Measurements from ENCODE around the gene CKMT2. TPM values are rescaled to one million over a fixed set of nuclear protein-coding genes. Genes with fewer than 3 reads are reported as not detected.

Gene CKMT2
- total and polyA plus RNA-seq, 2 experiments from 2014 or later = not detected

DNA sequence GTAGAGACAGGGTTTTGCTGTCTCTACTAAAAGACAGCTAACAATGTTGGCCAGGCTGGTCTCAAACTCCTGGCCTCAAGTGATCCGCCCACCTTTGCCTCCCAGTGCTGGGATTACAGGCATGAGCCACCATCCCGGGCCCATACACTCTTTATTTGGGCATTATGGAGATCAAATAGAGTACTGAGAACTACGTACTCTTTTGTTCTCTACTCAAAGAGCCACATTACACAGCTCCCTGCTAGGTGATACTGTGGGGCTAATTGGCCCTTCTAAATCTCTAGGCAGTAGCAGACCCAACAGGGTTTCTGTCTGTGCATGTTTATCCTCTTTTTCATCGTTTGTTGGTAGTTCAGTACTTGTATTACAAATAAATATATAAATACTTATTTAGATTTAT, 16.1 kb downstream of the CKMT2 start:
- no peaks in the 10 kb centered on the region for H3K79me2 ChIP-seq (ENCODE audit: insufficient read depth)
- in situ Hi-C loops (cut with MboI) = no loop called here

DNA sequence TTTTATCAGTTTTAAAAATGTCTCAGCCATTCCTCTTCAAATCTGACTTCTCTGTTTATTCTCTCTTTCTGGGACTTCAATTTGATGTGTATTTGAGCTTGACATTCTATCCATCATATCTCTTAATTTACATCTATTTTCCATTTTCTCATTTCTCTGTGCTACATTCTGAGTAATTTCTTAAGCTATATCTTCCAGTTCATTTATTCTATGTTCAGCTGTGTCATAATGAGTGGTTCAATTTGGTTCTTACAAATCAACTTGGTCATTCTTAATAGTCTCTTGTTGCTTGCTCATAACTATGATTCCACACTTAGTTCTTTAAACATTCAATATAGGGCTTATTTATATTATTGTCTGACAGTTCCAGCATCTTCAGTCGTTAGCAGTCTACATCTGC, 16.9 kb downstream of the CKMT2 start:
- Histone ChIP-seq H3K4me3 (no peak overlapping the region), H3K79me2 (ENCODE audit: insufficient read depth) (no peaks in the 10 kb centered on the region), H3K4me2 (ENCODE audit: unreplicated experiment) (no peak overlapping the region), H2AFZ (no peak overlapping the region), H3K27ac (no peak overlapping the region), H4K20me1 (ENCODE audit: insufficient read depth) (no peaks in the 10 kb centered on the region), H3K9ac (no peak overlapping the region), H3K27me3 (replicated peaks; ENCODE audit: insufficient read depth) (no peaks in the 10 kb centered on the region), H3K4me1 (ENCODE audit: insufficient read depth) (0 out of 2 replicates have a peak, but pooled peaks cover 2% of the 10 kb centered on the region), H3K9me3 (ENCODE audit: low read depth) (no peaks in the 10 kb centered on the region), H3K36me3 (ENCODE audit: low read depth) (no peaks in the 10 kb centered on the region; the same call in 1 of the 2 replicates), H3K9me2 (ENCODE audit: insufficient read depth) (no peaks in the 10 kb centered on the region), H3F3A (ENCODE audit: insufficient read depth) (no peaks in the 10 kb centered on the region)
- TF ChIP-seq EZH2phosphoT487 (IDR thresholded peaks at IDR 0.05; ENCODE audit: insufficient read depth, low read depth) (no peak), EZH2 (IDR thresholded peaks at IDR 0.05; ENCODE audit: insufficient read depth, poor library complexity, severe bottlenecking) (no peak)
- in situ Hi-C loops (cut with MboI) = no loop called here
- WGBS, 2 experiments (ENCODE audit: low coverage in 1 of 2, low lambda C conversion rate in 2 of 2, missing lambda C conversion rate in 2 of 2) = 91 to 97% methylated on average over 1 of the region's 1 CpG
- DNase-seq = no peak

More for the DNA sequence above, 16.1 kb downstream of the CKMT2 start:
- H3K9me3 ChIP-seq (ENCODE audit: low read depth) = no peaks in the 10 kb centered on the region
- TF ChIP-seq EZH2 (IDR thresholded peaks at IDR 0.05; ENCODE audit: insufficient read depth, poor library complexity, severe bottlenecking) (no peak), EZH2phosphoT487 (IDR thresholded peaks at IDR 0.05; ENCODE audit: insufficient read depth, low read depth) (no peak)
- H3K9me2 ChIP-seq (ENCODE audit: insufficient read depth) = no peaks in the 10 kb centered on the region
- no peak for DNase-seq
- no peaks in the 10 kb centered on the region for H3F3A ChIP-seq (ENCODE audit: insufficient read depth)
- H3K4me1 ChIP-seq (ENCODE audit: insufficient read depth) = 0 out of 2 replicates have a peak, but pooled peaks cover 2% of the 10 kb centered on the region
- H3K4me3 ChIP-seq = no peak overlapping the region
- no peak overlapping the region for H2AFZ ChIP-seq
- H3K27ac ChIP-seq = no peak overlapping the region
- H3K4me2 ChIP-seq (ENCODE audit: unreplicated experiment) = no peak overlapping the region
- H3K27me3 ChIP-seq (replicated peaks; ENCODE audit: insufficient read depth) = no peaks in the 10 kb centered on the region
- no peaks in the 10 kb centered on the region for H4K20me1 ChIP-seq (ENCODE audit: insufficient read depth)
- H3K36me3 ChIP-seq (ENCODE audit: low read depth) = no peaks in the 10 kb centered on the region; the same call in 1 of the 2 replicates
- 94 to 95% methylated on average over 4 of the region's 4 CpGs for WGBS, 2 experiments (ENCODE audit: low coverage in 1 of 2, low lambda C conversion rate in 2 of 2, missing lambda C conversion rate in 2 of 2)
- H3K9ac ChIP-seq = no peak overlapping the region

DNA sequence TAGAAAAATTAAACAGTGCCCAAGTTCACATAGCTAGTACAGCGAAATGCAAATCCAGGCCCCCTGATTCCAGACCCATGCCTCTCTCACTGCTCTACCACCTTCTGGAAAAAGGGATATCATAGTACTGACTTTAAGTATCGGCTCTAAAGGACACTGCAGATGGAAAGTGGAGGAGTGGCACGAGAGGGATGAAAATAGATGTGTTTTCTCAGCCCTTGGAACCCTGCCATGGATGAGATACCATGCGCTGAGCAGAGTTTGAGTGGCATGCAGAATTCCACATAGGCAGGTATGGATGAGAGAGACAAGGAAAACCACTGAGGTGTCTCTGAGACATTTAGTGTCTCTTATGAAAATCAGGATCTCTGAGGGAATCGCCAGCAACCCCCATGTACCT, 18.8 kb downstream of the CKMT2 start:
- Histone ChIP-seq H3K79me2 (ENCODE audit: insufficient read depth) (no peaks in the 10 kb centered on the region), H3K27me3 (replicated peaks; ENCODE audit: insufficient read depth) (no peaks in the 10 kb centered on the region), H4K20me1 (ENCODE audit: insufficient read depth) (no peaks in the 10 kb centered on the region), H2AFZ (no peak overlapping the region), H3K9me2 (ENCODE audit: insufficient read depth) (no peaks in the 10 kb centered on the region), H3K9ac (no peak overlapping the region), H3K9me3 (ENCODE audit: low read depth) (no peaks in the 10 kb centered on the region), H3F3A (ENCODE audit: insufficient read depth) (no peaks in the 10 kb centered on the region), H3K4me1 (ENCODE audit: insufficient read depth) (0 out of 2 replicates have a peak, but pooled peaks cover 2% of the 10 kb centered on the region), H3K4me2 (ENCODE audit: unreplicated experiment) (no peak overlapping the region), H3K27ac (no peak overlapping the region), H3K4me3 (no peak overlapping the region), H3K36me3 (ENCODE audit: low read depth) (no peaks in the 10 kb centered on the region; the same call in 1 of the 2 replicates)
- in situ Hi-C loops (cut with MboI) = no loop called here
- no peak for DNase-seq
- WGBS, 2 experiments (ENCODE audit: low coverage in 1 of 2, low lambda C conversion rate in 2 of 2, missing lambda C conversion rate in 2 of 2) = 90 to 91% methylated on average over 5 of the region's 5 CpGs
- no peak for TF ChIP-seq EZH2 (IDR thresholded peaks at IDR 0.05; ENCODE audit: insufficient read depth, poor library complexity, severe bottlenecking)
- TF ChIP-seq EZH2phosphoT487 (IDR thresholded peaks at IDR 0.05; ENCODE audit: insufficient read depth, low read depth) = no peak

DNA sequence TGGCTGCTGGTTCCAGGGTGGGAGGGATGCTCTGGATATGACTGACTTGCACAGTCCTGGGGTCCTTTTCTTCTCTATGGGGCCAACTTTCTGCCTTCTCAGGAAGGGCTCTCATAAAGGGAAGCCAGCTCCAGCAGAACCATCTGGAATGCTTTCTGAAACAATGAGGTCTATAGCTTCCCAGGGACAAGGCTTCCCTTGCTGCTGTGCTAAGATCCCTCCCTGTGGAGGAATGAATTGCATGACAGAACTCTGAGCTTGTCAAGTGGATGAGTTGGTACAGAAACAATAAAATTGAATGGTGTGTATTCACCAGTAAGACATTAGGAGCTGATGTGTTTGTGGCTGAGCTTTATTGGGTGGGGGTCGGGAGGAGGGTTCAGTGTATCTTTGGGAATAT, 19.8 kb downstream of the CKMT2 start:
- WGBS, 2 experiments (ENCODE audit: low coverage in 1 of 2, low lambda C conversion rate in 2 of 2, missing lambda C conversion rate in 2 of 2) = 94 to 97% methylated on average over 1 of the region's 1 CpG
- Histone ChIP-seq H3K27ac (no peak overlapping the region), H3K36me3 (ENCODE audit: low read depth) (no peaks in the 10 kb centered on the region; the same call in 1 of the 2 replicates), H2AFZ (no peak overlapping the region), H3K9me2 (ENCODE audit: insufficient read depth) (no peaks in the 10 kb centered on the region), H3K27me3 (replicated peaks; ENCODE audit: insufficient read depth) (no peaks in the 10 kb centered on the region), H3K4me2 (ENCODE audit: unreplicated experiment) (no peak overlapping the region), H3K79me2 (ENCODE audit: insufficient read depth) (no peaks in the 10 kb centered on the region), H3K4me3 (no peak overlapping the region), H4K20me1 (ENCODE audit: insufficient read depth) (no peaks in the 10 kb centered on the region), H3F3A (ENCODE audit: insufficient read depth) (no peaks in the 10 kb centered on the region), H3K4me1 (ENCODE audit: insufficient read depth) (no peaks in the 10 kb centered on the region), H3K9me3 (ENCODE audit: low read depth) (no peaks in the 10 kb centered on the region), H3K9ac (no peak overlapping the region)
- no peak for TF ChIP-seq EZH2 (IDR thresholded peaks at IDR 0.05; ENCODE audit: insufficient read depth, poor library complexity, severe bottlenecking)
- in situ Hi-C loops (cut with MboI) = no loop called here
- no peak for DNase-seq

DNA sequence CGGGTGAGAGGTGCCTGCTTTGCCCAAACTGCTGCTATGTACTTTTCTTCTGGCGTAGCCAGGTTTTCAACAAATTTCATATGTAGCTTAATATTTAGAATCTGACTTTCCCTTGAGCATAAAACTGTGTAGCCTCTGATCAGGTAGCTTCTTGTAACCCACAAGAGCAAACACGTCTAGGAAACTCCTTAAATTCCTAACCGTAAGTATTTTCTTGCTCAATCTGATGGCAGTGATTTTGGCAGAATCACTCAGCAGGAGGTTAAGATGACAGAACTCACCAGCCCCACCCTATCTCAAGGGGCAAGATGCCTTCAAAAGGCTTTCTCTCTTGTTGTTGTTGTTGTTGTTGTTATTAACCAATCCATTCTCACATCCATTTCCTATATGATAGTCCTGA, 20.8 kb downstream of the CKMT2 start:
- Histone ChIP-seq H3K27ac (no peak overlapping the region), H3K4me1 (ENCODE audit: insufficient read depth) (no peaks in the 10 kb centered on the region), H3K27me3 (replicated peaks; ENCODE audit: insufficient read depth) (no peaks in the 10 kb centered on the region), H3K9me3 (ENCODE audit: low read depth) (no peaks in the 10 kb centered on the region), H3K36me3 (ENCODE audit: low read depth) (no peaks in the 10 kb centered on the region; the same call in 1 of the 2 replicates), H3K9me2 (ENCODE audit: insufficient read depth) (no peaks in the 10 kb centered on the region), H3K79me2 (ENCODE audit: insufficient read depth) (no peaks in the 10 kb centered on the region), H3K4me2 (ENCODE audit: unreplicated experiment) (no peak overlapping the region), H3K4me3 (no peak overlapping the region), H3F3A (ENCODE audit: insufficient read depth) (no peaks in the 10 kb centered on the region), H4K20me1 (ENCODE audit: insufficient read depth) (no peaks in the 10 kb centered on the region), H2AFZ (no peak overlapping the region), H3K9ac (no peak overlapping the region)
- whole genome bisulfite sequencing, 2 experiments (ENCODE audit: low coverage in 1 of 2, low lambda C conversion rate in 2 of 2, missing lambda C conversion rate in 2 of 2) = 96 to 97% methylated on average over 4 of the region's 4 CpGs
- DNase-seq = no peak
- TF ChIP-seq EZH2phosphoT487 (IDR thresholded peaks at IDR 0.05; ENCODE audit: insufficient read depth, low read depth) = no peak
- TF ChIP-seq EZH2 (IDR thresholded peaks at IDR 0.05; ENCODE audit: insufficient read depth, poor library complexity, severe bottlenecking) = no peak
- in situ Hi-C loops (cut with MboI) = no loop called here

Data from GM23248 (cell line).